ENCODE measurements around the gene FBXO9. TPM values are rescaled to one million over a fixed set of nuclear protein-coding genes. Genes with fewer than 3 reads are reported as not detected.

The FBXO9 gene
- total RNA-seq, 1 donor from 2014 or later = 85.7 TPM

GRCh38 chr6:53038596-53038995, 26.6 kb upstream of the FBXO9 start:
- TF ChIP-seq CTCF (IDR thresholded peaks at IDR 0.05; ENCODE audit: unreplicated experiment) = no peak
- H3K27me3 Mint-ChIP-seq = no peaks in the 10 kb centered on the region
- H3K4me3 Mint-ChIP-seq (ENCODE audit: low read depth) = no peak overlapping the region
- DNase-seq (ENCODE audit: low spot score, unreplicated experiment) = no peak
- H3K27ac Mint-ChIP-seq = no peak overlapping the region
- peaks cover 33% of the 10 kb centered on the region for H3K36me3 Mint-ChIP-seq (ENCODE audit: insufficient read depth)
- no peaks in the 10 kb centered on the region for H3K9me3 Mint-ChIP-seq (ENCODE audit: low read depth)
- peaks cover 5% of the 10 kb centered on the region for H3K4me1 Mint-ChIP-seq (ENCODE audit: low read depth)

- no peak for DNase-seq (ENCODE audit: low spot score, unreplicated experiment)
- Mint-ChIP-seq H3K27ac (no peak overlapping the region), H3K4me3 (ENCODE audit: low read depth) (no peak overlapping the region), H3K4me1 (ENCODE audit: low read depth) (peaks cover 15% of the 10 kb centered on the region), H3K9me3 (ENCODE audit: low read depth) (no peaks in the 10 kb centered on the region), H3K36me3 (ENCODE audit: insufficient read depth) (peaks cover 24% of the 10 kb centered on the region), H3K27me3 (no peaks in the 10 kb centered on the region)
- TF ChIP-seq CTCF (IDR thresholded peaks at IDR 0.05; ENCODE audit: unreplicated experiment) = no peak
Observed at GRCh38 chr6:53041356-53041755, 23.8 kb upstream of the FBXO9 start.

GRCh38 chr6:53042112-53042511, 23.1 kb upstream of the FBXO9 start:
- no peak overlapping the region for H3K4me3 Mint-ChIP-seq (ENCODE audit: low read depth)
- peaks cover 15% of the 10 kb centered on the region for H3K4me1 Mint-ChIP-seq (ENCODE audit: low read depth)
- H3K27ac Mint-ChIP-seq = no peak overlapping the region
- H3K36me3 Mint-ChIP-seq (ENCODE audit: insufficient read depth) = peaks cover 21% of the 10 kb centered on the region
- H3K9me3 Mint-ChIP-seq (ENCODE audit: low read depth) = no peaks in the 10 kb centered on the region
- TF ChIP-seq CTCF (IDR thresholded peaks at IDR 0.05; ENCODE audit: unreplicated experiment) = no peak
- H3K27me3 Mint-ChIP-seq = no peaks in the 10 kb centered on the region
- no peak for DNase-seq (ENCODE audit: low spot score, unreplicated experiment)

GRCh38 chr6:53043581-53043980, 21.6 kb upstream of the FBXO9 start:
- H3K9me3 Mint-ChIP-seq (ENCODE audit: low read depth) = no peaks in the 10 kb centered on the region
- H3K4me3 Mint-ChIP-seq (ENCODE audit: low read depth) = no peak overlapping the region
- H3K4me1 Mint-ChIP-seq (ENCODE audit: low read depth) = peaks cover 20% of the 10 kb centered on the region
- no peaks in the 10 kb centered on the region for H3K27me3 Mint-ChIP-seq
- DNase-seq (ENCODE audit: low spot score, unreplicated experiment) = no peak
- peak overlapping the region; percentile 80 for H3K27ac Mint-ChIP-seq
- no peak for TF ChIP-seq CTCF (IDR thresholded peaks at IDR 0.05; ENCODE audit: unreplicated experiment)
- peaks cover 23% of the 10 kb centered on the region for H3K36me3 Mint-ChIP-seq (ENCODE audit: insufficient read depth)

- H3K4me3 Mint-ChIP-seq (ENCODE audit: low read depth) = no peak overlapping the region
Observed at GRCh38 chr6:53044071-53044470, 21.1 kb upstream of the FBXO9 start.

More at GRCh38 chr6:53044071-53044470, 21.1 kb upstream of the FBXO9 start:
- Mint-ChIP-seq H3K36me3 (ENCODE audit: insufficient read depth) (peaks cover 24% of the 10 kb centered on the region), H3K27me3 (no peaks in the 10 kb centered on the region), H3K27ac (peak overlapping the region; percentile 4), H3K4me1 (ENCODE audit: low read depth) (peaks cover 20% of the 10 kb centered on the region), H3K9me3 (ENCODE audit: low read depth) (no peaks in the 10 kb centered on the region)
- no peak for DNase-seq (ENCODE audit: low spot score, unreplicated experiment)
- no peak for TF ChIP-seq CTCF (IDR thresholded peaks at IDR 0.05; ENCODE audit: unreplicated experiment)
